ENCODE data around the gene PHF19.

Gene PHF19

GRCh38 chr9:120876842-120877240 is at the start of gene PHF19:
Gene PHF19 (minus strand): TSS chr9:120877188. CDS start chr9:120874741, 2,447 bp downstream.
- DNase-seq = peak; percentile 60 to 67

GRCh38 chr9:120926397-120926928 is 49.5 kb upstream of the PHF19 start, which contains the start of gene TRAF1:
Gene TRAF1 (minus strand): TSS chr9:120926796. CDS start chr9:120926075, 721 bp downstream.
- DNase-seq = no peak

GRCh38 chr9:120925535-120926396 is 48.8 kb upstream of the PHF19 start:
- DNase-seq = peak; percentile 87 to 91

- DNase-seq = peak in 1 of 2 experiments; percentile 40
Observed at GRCh38 chr9:120924698-120925534, 47.9 kb upstream of the PHF19 start.

- DNase-seq = peak in 1 of 2 experiments; percentile 15
Observed at GRCh38 chr9:120923620-120924328, 46.8 kb upstream of the PHF19 start.

GRCh38 chr9:120922404-120923195 is 45.6 kb upstream of the PHF19 start:
- peak in 1 of 2 experiments; percentile 17 for DNase-seq

GRCh38 chr9:120921661-120922181 is 44.7 kb upstream of the PHF19 start:
- DNase-seq = peak in 1 of 2 experiments; percentile 54

- DNase-seq = peak; percentile 68 to 75
Observed at GRCh38 chr9:120920806-120921178, 43.8 kb upstream of the PHF19 start.

- DNase-seq = peak in 1 of 2 experiments; percentile 31
Observed at GRCh38 chr9:120919843-120920805, 43.1 kb upstream of the PHF19 start.

- peak; percentile 5 to 18 for DNase-seq
Observed at GRCh38 chr9:120918931-120919842, 42.2 kb upstream of the PHF19 start.

- DNase-seq = no peak
Observed at GRCh38 chr9:120917929-120918762, 41.2 kb upstream of the PHF19 start.

- no peak for DNase-seq
Observed at GRCh38 chr9:120916991-120917880, 40.2 kb upstream of the PHF19 start.

- no peak for DNase-seq
Observed at GRCh38 chr9:120916588-120916987, 39.6 kb upstream of the PHF19 start.

- peak in 1 of 2 experiments; percentile 63 for DNase-seq
Observed at GRCh38 chr9:120915854-120916470, 39.0 kb upstream of the PHF19 start.

- no peak for DNase-seq
Observed at GRCh38 chr9:120914953-120915352, 38.0 kb upstream of the PHF19 start.

GRCh38 chr9:120914396-120914795 is 37.4 kb upstream of the PHF19 start:
- no peak for DNase-seq

All from activated CD4-positive, alpha-beta T cell treated with anti-CD3 and anti-CD28 coated beads, Interleukin-2, amount 50 U/mL, for 48 hours (primary cell).